GOT3 (cell line): ENCODE data around the gene MLC1.
"Not testable (repeated sequence)": the region's sequence is repeated elsewhere in the genome, so short reads cannot be mapped to it uniquely, and the experiment has no call there.

Experiments used
- DNase-seq: peaks from one replicate; lab custom pipeline; 2025; ENCODE audit warnings: mixed read lengths; lab: John Stamatoyannopoulos, UW

The MLC1 gene

DNA sequence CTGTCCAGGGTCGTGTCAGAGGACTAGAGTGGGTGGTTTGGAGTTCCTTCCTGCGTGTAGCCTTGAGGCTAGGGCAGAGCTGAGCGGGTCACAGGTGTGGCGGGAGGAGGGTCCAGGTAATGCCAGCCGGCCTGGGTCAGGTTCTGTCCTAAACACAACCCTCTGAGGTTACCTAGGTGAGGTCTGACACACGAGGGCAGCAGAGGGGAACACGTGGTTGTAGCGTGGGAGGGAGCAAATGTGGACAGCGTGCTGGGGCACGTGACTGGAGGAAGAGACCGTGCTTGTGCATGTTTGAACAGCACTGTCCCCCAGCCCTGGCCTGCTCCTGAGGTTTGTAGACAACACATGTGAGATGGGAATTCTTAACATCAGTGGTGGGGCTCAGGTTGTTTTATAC lies 17.7 kb upstream of the MLC1 start:
- no peak for DNase-seq

DNA sequence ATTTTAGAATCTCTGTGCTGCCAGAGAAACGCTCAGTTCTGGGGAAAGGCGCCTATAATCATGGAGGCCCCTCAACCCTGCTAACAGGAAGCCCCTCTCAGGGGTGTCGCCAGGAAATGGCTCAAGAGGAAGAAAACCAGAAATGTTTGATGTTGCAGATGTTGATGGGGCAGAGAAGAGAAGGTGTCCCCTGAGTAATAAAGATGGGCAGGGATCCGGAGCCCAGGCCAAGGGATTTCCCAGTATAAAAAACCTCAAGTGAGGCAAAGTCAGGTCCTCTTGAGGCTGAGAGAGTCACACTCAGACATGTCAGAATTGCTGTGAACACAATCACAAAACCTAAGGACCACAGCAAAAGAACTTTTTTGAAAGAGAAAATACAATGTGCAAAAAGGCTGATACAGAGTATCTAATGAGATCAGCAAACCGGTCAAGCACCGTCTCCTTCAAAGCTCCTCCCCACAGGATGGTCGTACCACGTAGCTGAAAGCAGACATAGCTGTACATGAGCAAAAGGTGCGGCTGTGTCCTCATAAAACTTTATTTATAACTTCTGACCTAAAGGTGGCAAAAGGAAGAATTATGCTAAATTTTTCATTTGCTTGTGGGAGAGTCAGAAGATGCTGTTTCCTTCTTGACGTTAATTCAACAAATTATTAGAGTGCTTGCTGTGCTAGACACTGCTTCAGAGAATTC lies 16.8 kb upstream of the MLC1 start:
- no peak for DNase-seq

DNA sequence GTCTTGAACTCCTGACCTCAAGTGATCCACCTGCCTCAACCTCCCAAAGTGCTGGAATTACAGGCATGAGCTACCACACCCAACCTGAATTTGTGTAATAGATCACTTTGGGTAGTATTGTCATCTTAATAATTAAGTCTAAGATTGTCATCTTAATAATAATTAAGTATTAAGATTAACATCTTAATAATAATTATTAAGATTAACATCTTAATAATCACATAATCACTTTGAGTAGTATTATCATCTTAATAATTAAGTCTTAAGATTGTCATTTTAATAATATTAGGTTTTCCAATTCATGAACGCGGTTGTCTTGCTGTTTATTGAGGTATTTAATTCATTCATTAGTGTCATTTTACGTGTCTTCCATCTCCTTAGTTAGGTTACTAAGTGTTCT lies 12.8 kb upstream of the MLC1 start:
- no peak for DNase-seq

DNA sequence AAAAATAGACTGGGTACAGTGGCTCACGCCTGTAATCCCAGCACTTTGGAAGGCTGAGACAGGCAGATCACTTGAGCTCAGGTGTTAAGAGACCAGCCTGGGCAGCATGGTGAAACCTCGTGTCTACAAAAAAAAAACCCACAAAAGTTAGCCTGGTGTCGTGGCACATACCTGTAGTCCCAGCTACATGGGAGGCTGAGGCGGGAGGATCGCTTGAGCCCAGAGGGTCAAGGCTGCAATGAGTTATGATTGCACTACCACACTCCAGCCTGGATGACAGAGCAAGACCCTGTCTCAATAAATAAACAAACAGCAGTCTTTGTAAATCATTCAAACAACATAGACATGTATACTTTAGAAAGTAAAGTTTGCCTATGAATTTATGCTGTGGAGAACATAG lies 7.1 kb upstream of the MLC1 start:
- DNase-seq, result no peak

DNA sequence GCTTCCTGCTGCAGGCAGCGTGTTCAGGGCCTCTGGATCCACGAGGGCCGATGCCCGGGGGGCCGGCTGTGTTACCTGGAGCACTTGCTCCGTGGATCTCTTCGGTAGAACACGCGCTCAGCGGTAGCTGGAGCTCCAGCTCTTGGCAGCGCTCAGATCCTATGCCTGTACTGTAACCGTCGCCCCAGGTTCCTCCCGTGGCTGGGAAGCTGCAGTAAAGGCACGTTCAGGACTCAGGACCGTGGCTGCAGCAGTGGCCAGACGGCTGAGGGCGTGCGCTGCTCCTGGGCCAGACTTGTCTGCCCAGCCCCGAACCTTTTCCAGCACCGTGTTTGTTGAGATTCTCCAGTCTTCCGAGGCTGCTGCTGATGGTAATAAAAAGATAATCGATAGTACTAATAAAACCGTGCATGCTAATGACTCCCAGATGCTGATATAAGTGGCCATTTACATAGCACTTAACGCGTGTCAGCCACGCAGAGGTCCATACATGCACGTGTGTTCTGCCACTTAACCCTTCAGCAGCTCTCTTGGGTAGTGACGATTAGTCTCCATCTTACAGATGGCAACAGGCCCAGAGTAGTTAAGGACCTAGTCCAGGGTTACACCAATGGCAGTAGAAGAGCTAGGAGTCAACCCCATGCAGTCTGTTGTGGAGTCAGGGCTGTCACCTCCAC lies 6.0 kb upstream of the MLC1 start:
- DNase-seq, result no peak

DNA sequence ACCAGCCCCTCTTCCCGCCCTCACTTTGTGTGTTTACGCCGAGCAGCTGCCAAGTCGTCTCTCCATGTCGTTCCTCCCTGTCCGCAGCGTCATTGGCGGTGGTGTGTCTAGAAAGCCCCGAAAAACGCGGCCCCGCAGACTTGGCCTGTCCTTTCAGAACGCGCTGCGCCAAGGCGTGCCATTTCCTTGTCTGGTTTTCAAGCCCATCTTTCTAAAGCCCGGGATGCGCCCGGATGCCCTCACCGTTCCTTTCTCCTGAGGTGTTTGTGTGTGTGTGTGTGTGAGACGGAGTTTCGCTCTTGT lies 5.1 kb upstream of the MLC1 start:
- no peak for DNase-seq

DNA sequence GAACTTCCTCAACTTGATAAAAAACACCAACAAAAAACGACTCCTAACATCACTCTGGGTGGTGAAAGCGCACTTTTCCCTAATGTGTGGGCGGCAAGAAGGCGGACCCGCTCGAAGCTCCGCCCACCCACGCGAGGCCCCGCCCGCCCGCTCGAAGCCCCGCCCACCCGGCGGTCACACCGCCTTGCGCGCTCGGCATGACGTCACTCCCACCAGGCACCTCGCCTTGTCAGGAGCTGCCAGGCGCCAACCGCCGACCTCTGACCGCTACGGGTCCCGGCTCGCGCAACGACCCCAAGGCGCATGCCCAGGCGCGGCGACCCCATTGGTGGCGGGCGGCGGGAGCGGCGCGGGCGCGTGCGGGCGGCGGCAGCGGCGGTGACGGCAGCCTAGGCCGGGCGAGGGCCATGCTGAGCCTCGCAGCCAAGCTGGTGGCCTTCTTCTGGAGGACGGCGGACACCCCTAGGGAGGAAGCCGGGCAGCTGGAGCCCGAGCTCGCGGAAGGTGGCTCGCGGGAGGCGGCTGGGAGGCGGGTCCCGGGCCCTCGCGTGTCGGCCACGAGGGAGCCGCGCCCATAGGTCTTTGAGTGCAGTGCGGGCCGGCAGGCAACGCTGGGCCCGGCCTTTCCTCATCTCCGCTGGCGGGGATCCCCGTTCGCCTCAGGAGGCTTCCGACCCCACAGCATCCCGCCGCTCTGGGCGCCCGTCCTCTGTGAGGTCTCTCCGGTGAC lies 4.6 kb upstream of the MLC1 start, which contains the start of gene MOV10L1:
Gene MOV10L1 (plus strand): TSS at position 325 of the 730 bp plus-strand sequence. CDS start 83 bp downstream, at position 408.
- DNase-seq, result no peak

DNA sequence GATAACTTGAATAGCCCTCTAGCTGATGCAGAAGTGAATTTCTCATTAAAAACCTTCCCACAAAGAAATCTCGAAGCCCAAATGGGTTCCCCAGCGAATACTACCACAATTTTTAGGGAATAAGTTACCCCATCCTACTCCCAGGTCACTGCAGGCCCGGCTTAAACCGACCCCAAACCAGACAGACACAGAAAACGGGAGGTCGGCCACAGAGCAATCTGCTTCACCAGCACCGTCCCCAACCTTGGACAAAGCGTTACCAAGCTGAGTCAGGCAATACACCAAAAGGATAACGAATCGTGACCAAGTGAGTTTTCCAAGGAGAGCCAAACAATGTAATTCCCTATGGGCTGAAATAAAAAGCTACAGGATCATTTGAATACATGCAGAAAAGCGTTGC lies 4.0 kb upstream of the MLC1 start:
- DNase-seq, result no peak

DNA sequence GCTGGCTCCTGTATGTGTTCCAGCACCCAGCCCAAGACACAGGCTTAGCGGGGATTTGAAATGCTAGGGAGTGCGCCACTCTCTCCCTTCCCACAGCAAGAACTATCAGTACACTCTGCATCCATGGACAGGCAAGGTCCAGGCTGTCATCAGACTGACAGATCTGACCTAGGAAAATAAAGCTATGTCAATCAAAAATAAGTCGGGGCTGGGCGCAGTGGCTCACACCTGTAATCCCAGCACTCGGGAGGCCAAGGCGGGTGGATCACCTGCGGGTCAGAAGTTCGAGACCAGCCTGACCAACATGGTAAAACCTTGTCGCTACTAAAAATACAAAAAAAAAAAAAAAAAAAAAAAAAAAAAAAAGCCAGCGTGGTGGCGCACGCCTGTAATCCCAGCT lies 2.9 kb upstream of the MLC1 start:
- no peak for DNase-seq

DNA sequence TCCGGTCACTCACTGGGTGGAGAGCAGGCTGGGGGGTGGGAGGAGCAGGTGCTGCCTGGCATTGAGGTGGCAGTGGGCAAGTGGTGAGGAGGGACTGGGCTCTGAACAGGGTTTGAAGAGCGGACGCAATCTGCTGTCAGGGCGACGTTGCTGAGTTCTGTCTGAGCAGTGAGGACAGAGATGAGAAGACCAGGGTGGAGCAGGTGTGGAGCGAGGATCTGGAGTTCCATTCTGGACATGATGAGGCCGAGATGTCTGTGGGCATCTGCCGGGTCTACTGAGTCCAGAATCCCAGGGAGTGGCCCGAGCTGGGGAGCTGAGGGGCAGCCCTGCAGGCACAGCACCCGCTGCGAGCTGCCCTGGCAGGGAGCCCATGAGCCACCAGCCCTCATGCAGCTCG lies 2.4 kb upstream of the MLC1 start:
- no peak for DNase-seq

DNA sequence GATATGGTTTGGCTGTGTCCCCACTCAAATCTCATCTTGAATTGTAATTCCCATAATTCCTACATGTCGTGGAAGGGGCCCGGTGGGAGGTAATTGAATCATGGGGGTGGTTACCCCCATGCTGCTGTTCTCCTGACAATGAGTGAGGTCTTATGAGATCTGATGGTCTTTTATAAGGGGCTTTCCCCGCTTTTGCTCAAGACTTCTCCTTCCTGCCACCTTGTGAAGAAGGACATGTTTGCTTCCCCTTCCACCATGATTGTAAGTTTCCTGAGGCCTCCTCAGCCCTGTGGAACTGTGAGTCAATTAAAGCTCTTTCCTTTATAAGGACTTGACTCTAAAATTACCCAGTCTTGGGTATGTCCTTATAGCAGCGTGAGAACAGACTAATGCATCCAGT lies 1.7 kb upstream of the MLC1 start:
- not testable (repeated sequence) for DNase-seq

DNA sequence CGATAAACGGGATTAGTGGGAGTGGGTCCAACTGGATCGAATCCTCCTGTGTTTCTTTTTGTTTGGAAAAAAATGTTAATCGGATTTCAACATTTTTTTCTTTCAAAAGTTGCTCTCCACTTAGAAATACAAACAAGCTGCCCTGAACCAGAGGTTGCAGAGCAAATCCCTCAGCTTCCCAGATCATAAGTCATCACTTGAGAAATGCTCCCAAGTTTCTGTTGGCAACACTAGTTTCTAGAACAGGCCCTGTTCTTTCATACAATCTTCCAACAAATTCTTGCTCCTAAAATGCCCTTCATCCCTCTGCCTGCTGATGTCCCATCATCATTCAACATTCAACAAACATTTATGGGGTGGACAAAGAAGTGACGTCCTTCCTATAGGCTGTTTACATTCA lies 1.3 kb upstream of the MLC1 start:
- DNase-seq, result no peak

DNA sequence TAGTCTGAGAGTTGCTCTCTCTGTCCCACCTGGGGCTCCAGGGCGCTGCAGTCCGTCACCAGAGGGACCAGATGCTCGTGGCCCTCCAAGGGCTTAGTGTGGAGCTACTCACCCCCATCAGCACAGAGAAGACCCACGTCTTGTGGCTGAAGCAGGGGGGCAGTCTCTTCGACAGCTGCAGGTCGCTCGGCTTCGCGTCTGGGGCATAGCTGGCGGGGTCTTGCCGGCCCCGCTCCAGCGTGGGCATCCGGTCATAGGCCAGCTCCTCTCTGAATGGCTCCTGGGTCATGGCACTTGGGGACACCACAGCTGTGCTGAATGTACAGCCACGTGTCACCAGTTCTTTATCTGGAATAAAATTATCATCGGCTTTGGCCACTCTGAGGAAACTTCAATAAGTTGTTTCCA lies 608 bp downstream of the MLC1 start:
- no peak for DNase-seq

DNA sequence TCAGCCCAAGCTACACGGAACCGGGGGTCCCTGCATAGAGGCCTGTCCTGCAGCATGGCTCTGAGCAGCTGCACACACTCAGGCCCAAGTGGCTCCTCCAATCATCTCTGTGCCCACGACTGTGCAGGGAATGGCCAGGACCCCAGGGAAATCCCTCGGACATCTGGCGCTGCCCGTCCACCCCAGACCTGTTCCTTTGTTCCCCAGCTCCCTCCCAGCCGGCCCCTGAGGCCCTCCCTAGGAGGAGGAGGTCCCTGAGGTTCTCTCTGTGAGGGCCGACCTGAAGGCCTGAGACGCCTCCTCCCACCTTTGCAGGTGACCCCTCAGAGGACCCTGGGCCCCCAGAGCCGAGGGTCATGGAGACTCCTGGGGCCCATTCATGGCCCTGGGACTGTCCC lies 1.1 kb downstream of the MLC1 start:
- DNase-seq, result no peak

DNA sequence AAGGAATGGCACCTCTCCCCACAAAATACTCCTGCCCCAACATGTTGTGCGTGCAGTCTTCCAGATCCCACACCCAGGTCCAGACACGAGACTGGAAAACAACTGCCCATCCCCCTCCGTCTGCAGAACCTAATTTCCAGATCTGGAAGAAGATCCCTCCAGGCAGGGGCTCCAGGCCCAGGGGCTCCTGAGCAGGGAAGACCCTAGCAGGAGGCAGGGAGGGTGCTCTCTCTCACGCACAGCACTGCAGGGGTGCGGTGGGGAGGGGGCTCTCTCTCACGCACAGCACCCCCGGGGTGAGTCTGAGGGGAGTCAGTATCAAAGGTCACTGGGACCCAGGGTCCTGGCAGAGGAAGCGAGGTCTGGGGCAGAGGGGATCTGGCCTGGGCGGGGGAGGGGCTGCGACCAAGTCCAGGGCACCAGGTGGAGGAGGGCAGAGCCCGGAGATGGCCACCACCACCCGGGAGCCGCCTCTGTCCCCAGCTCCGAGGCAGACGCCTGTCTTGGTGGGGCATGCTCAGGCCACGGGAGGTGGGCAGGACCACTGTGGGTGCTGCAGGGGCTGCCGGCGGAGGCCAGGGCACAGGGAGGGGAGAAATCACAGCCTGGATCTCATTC lies 1.7 kb downstream of the MLC1 start:
- DNase-seq, result no peak

DNA sequence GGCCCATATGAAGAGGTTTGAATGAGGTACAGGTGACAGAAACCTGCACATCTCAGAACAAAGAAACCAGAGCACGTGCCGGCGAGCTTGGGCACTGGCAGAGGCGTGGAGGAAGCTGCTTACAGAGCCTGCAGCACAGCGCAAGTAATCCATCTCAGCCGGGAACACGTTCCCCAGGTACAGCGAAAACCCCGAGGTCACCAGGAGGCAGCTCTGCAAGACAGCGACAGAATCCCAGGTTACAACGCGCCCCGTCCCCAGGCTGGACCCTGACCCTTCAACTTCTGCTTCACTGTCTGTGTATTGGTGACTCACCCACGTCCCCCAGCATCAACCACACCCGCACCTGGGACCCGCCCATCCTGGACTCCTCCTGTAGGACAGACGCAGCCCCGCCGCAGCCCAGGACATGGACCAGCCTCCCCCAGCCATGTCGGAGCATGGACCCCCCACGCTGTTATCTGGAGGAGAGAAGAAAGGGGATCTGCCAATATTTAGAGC lies 2.2 kb downstream of the MLC1 start:
- DNase-seq, result no peak

DNA sequence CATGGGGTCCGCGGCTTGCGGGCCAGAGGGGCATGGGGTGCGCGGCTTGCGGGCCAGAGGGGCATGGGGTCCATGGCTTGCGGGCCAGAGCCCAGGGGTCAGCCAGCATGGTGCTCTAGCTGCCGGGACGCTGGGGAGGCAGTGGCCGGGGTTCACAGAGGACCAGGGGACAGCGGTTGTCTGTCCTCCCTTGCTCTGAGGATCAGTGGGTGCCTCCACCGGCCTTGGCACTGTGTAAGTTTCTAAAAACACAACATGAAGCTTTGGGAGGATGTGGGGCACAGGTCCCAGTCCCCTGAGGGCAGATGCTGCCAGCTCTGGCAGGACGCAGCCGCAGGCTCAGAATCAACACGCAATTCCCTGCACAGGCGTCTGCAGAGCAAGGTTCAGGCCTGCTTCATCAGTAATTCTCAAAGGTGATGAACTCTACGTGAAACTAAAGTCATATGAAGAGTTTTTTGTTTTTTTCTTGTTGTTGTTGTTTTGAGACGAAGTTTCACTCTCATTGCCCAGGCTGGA lies 3.0 kb downstream of the MLC1 start:
- DNase-seq, result no peak

DNA sequence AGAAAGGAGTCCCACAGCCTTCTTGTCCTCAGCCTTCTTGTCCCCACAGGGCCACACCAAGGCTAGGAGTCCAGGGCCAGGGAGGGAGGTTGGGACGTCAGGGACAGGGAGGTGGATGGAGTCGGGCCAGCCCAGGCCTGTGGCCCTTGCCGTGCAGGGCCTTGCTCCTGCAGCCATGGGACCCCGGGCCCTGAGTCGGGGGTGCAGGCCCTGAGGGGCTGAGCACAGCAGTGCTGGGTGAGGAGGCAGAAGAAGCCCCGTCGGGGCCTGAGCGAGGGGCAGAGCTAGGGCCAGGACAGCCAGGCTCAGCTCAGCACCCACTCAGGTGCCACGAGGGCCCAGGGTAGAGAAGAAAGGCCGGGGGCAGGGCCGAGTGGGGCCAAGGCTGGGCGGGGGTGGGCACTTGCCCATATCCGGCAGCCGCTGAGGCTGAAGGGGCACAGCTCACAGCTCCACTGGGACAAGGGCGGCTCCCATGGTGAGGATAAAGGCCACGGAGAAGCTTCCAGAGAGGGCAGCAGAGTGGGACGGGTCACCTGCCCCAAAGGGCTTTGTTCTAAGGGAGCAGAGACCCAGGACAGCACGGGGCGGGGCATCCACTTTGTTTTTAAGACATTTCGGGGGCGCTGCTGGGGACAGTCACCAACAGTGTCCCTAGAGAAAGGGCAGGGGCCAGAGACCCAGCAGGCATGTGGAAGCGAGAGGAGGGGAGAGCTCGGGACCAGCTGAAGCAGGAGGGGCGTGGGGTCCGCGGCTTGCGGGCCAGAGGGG lies 3.6 kb downstream of the MLC1 start:
- no peak for DNase-seq

DNA sequence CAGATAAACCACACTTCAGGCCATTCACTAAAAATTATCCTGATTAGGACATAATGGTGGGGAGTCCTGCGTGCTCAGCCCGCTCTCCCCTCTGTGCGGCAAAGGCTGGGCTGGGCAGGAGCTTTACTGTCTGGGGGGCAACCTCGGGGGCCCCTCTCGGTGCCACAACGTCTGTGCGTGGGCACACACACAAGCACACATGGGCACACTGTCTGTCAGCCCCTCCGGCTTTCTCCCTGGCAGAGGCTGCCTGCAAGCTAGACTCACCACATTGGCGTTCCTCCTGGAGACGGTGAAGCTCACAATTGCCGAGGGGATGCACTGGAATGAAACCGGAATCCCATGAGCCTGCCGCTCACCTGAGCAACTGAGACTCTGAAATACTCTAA lies 5.2 kb downstream of the MLC1 start:
- DNase-seq, result no peak

DNA sequence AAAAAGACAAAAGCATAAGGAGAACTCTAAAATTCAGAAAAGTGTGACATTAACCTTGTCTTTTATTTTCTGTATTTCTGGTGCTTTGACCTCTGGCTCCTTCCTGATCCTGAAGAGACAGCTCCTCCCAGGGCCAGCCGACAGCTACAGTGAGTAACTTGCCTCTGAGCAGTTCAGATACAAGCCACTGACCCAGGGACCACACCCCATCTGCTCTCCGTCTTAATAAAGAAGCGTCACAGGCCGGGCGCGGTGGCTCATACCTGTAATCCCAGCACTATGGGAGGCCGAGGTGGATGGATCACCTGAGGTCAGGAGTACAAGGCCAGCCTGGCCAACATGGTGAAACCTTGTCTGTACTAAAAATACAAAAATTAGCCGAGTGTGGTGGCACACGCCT lies 6.5 kb downstream of the MLC1 start:
- no peak for DNase-seq

DNA sequence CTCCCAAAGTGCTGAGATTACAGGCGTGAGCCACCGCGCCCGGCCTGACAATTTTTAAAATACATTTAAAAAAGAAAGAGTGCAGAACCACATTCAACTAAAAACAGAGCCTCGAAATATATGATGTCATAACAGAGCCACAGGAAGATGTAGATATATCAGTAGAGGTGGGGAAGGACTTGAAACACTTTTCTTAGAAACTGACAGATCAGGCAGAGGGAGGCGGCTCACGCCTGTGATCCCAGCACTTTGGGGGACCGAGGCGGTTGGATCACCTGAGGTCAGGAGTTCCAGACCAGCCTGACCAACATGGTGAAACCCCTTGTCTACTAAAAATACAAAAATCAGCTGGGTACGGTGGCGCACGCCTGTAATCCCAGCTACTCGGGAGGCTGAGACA lies 7.0 kb downstream of the MLC1 start:
- DNase-seq, result no peak
